ACHN (cell line): Measurements from ENCODE around the gene KLHL30.

Source experiments
- DNase-seq: peaks from one replicate; pipeline ENCODE4 v3.0.0-alpha.2; 2015
- in situ Hi-C: cut with HindIII; loops from 2 replicates; pipeline ENCODE4 v1.10.0; 2017; ENCODE audit warnings: low sequenced_read_pairs, low pct_ligation_motif_present, low pct_unique_long_range_greater_than_20kb

The KLHL30 gene

GRCh38 chr2:238116298-238117198 is 21.9 kb upstream of the KLHL30 start:
- in situ Hi-C loops: no loop called here
- DNase-seq: no peak

- in situ Hi-C loops: no loop called here
- DNase-seq: no peak
These were observed 21.0 kb upstream of the KLHL30 start for GRCh38 chr2:238117199-238118154.

GRCh38 chr2:238119756-238120462 is 18.6 kb upstream of the KLHL30 start:
- no peak for DNase-seq
- in situ Hi-C loops: no loop called here

GRCh38 chr2:238120463-238121298 is 17.8 kb upstream of the KLHL30 start:
- in situ Hi-C loops: no loop called here
- no peak for DNase-seq

GRCh38 chr2:238121511-238122286 is 16.8 kb upstream of the KLHL30 start:
- no peak for DNase-seq
- in situ Hi-C loops: no loop called here

GRCh38 chr2:238122287-238123217 is 15.9 kb upstream of the KLHL30 start:
- in situ Hi-C loops: no loop called here
- no peak for DNase-seq

GRCh38 chr2:238123218-238123971 is 15.1 kb upstream of the KLHL30 start:
- in situ Hi-C loops: no loop called here
- no peak for DNase-seq

- no peak for DNase-seq
- in situ Hi-C loops: no loop called here
These were observed 14.4 kb upstream of the KLHL30 start for GRCh38 chr2:238123991-238124470.

- no peak for DNase-seq
- in situ Hi-C loops: no loop called here
These were observed 13.9 kb upstream of the KLHL30 start for GRCh38 chr2:238124488-238125126.

GRCh38 chr2:238125127-238125885 is 13.2 kb upstream of the KLHL30 start:
- no peak for DNase-seq
- in situ Hi-C loops: no loop called here

- in situ Hi-C loops: no loop called here
- no peak for DNase-seq
These were observed 12.1 kb upstream of the KLHL30 start for GRCh38 chr2:238126338-238126737.

- in situ Hi-C loops: no loop called here
- no peak for DNase-seq
These were observed 11.7 kb upstream of the KLHL30 start for GRCh38 chr2:238126775-238127164.

GRCh38 chr2:238127165-238128060 is 11.1 kb upstream of the KLHL30 start:
- DNase-seq: no peak
- in situ Hi-C loops: no loop called here

GRCh38 chr2:238128061-238128440 is 10.4 kb upstream of the KLHL30 start:
- in situ Hi-C loops: no loop called here
- DNase-seq: no peak
